D341Med (cell line): Measurements from ENCODE around the gene OMA1.
"Not testable (repeated sequence)": the region's sequence is repeated elsewhere in the genome, so short reads cannot be mapped to it uniquely, and the experiment has no call there.

ENCODE experiments used
- DNase-seq: peaks from one replicate; pipeline ENCODE4 v3.0.0; 2012; ENCODE audit warnings: low spot score

Gene OMA1

DNA sequence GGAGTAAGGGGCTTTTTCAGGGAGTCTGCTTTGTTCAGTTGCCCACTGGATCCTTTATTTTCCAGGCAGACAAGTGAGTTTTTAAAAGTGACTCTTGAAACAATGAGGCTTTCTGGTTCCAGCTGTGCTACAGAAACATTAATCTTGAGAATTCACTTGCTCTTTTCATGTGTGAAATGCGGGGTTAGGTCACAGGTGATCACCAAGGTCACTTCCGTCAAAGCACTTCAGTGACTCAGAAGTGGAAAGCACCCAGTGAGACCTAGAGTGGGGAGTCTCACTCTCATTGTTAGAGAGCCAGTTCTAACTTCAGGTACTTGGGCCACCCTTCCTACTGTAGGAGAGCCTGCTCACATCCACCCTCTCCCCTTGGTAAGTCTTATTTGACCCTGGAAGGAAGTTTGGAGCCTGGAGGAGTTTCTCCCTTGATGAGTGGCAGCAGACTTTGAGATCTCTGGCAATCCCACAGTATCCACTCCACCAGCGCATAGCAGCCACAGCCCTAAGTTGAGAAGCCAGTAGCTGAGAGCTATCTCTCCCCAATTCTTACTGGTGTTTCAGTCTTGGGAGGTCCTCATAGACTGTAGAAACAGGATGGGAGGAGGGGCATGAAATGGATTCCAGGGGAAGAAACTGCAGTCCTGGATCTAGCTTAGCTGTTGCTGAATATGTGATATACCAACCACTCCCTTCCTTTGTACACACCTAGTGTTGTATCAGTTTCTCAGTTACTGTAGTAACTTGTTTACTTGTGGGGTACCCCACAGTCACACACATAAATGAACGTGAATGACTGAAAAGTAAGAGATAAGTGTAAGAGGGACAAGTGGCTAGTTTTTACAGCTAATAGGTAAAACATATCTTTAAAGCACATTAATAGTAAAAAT, 27.4 kb upstream of the OMA1 start:
- DNase-seq: no peak

DNA sequence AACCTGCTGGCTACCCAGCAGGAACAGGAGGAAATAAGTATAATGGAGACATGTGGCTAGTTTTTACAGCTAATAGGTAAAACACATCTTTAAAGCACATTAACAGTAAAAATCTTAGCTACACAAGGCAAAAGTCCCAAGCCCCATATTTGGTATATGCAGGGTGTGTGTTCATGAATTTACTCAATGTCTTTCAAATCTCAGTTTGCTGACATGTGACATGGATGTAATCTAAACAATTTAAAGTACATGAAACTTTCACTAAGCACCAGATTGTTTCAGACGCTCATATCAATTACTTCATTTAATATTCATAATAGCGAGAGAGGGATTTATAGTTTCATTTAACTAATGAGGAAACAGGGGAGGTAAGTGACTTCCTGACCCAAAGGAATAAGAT, 26.6 kb upstream of the OMA1 start:
- no peak for DNase-seq

DNA sequence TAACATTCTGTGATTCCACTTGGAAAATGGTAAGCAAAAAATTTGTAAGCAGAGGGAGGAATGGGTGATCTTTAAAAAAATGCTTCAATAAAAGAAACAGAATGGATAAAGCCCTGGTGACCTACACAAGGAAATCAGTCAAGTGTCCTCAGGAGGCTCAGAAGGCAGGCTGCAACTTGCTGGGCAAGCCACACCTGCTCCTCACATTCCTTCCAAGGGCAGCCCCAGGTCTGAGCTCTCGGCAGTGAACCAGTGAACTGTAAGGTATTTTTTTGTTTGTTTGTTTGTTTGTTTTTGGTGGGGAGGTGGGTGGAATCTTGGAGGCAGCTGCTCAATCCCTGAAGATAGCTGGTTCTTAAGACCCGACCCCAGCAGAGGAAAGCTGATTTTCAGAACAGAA, 26.2 kb upstream of the OMA1 start:
- no peak for DNase-seq

DNA sequence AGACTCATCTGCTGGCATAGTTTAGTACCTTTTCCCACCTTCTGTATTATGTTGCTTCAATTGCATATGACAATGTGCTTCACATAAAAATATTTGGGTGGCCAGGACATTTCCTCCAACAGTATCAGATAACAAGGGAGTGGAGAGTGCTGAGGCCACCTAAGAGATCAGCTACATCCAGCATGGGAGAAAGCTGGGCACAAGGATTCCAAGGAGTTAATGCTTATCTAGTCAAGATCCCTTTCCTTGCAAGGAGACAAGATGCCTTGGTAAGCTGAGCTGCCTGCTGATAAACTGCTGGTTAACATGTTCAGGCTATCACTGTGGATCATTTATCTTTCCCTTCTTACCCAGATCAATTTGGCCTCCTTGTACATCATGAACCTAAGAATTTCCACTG, 25.1 kb upstream of the OMA1 start:
- DNase-seq: no peak

DNA sequence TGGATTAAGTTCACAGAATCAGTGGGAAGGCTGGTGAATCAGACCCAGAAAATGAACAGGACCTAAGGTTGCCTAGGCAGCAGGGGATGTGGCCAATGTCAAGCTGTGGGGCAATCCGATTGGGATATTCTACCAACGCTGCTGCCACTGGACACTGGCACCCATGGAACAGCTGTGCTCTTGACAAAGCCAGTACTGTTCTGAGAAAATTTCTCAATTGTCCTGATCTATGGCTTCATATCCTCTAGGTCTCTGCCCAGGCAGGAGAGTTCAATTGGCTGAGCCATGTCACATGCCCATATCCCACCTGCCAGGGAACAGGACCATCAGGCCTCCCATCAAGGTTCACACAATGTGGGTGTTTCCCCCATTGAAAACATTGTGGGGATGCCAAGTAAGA, 24.3 kb upstream of the OMA1 start:
- no peak for DNase-seq

DNA sequence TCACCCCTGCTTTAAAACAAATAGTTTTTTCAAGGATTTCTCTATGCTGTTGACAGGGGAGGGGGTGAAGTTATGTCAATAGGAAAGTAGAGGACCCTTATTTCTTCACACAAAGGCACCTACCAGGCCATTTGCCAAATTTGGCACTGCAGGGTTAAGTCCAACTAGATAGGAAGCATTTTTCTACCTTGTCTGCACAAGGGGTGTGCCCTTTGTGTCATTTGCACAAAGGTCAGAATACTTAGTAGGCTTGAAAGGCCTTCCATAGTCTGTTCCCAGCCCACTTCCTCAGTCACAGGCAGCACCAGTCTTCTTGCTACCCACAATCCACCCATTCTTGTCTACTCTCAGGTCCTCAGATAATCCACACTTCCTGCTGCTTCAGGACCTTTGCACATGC, 23.6 kb upstream of the OMA1 start:
- no peak for DNase-seq

DNA sequence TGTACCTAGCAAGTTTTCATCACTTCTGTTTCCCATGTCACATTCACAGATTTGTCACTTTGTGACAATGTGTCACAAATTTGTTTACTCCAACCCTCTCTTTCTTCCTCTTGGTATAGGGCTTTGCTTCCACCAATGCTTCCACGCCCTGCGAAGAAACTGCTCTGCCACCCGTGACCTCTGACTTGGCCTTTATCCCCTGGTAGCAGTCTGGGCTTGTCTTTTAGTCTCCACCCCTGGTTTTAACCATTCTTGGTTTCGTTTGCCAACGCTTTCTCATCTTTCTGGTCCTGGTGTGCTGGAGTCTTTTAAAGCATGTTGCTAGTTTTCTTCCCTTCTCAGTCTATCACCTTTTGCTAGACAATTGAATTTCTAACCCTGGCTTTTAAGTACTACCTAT, 22.4 kb upstream of the OMA1 start:
- no peak for DNase-seq

DNA sequence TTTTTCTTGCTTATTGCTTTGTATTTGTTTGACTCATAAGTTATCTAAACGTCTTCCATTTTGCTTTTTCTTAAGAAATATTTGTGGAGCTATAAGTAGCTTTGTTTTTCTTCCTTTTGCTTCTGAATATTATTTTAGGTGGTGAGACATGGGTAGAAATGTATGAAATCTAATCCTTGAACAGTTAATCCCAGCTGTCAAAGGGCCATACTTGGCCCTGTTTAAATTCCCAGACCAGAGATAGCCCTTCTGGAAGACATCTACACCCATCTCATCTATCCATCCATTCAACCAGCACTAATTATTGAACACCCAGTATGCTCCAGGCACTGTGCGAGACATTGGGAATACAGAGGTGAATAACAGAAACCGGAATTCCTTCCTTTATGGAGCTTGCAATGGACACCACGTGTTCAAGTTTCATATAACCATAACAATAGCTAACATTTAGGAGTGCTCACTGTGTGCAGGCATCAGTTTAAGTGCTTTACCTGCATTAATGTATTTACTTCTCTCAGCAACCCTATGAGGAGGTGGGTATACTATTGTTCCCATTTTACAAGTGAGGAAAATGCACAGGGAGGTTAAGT, 21.8 kb upstream of the OMA1 start:
- DNase-seq: no peak

DNA sequence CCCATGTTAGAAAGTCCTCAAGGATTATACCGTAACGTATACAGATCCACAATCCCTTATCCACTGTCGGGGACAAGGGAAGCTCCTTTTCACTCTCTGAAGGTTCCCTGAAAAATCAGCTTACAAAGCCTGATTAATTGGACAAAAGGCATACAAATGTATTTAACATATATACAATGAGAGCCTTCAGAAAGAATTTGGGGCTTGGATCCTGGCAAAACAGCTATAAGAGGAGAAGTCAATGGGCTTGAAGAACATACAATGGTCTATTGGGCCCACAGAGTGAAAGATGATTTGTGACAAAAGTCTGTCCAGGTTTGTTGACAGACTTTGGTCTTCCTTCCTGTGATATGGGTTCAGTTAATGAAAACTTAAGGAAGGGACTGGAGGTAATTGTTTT, 19.8 kb upstream of the OMA1 start:
- DNase-seq: no peak

DNA sequence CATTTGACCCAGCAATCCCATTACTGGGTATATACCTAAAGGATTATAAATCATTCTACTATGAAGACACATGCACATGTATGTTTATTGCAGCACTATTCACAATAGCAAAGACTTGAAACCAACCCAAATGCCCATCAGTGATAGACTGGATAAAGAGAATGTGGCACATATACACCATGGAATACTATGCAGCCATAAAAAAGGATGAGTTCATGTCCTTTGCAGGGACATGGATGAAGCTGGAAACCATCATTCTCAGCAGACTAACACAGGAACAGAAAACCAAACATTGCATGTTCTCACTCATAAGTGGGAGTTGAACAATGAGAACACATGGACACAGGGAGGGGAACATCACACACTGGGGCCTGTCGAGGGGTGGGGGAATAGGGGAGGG, 17.2 kb upstream of the OMA1 start:
- not testable (repeated sequence) for DNase-seq

DNA sequence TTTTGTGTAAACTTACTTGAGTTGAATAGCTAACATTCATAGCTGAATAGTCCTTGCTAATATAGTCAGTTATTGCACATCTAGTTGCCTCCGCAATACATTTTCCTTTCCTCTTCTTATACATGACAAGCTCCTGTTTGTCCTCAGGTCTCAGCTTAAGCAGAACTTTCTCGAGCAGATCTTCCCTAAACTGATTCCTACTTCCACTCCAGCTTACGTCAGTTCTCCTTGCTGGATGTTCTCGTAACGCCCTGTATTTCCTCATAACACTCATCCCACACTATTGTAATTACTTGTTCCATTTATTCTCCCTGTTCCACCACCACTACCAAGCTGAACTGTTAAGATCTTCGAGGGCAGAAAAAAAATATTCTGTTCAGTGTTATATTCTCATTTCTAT, 15.1 kb upstream of the OMA1 start:
- no peak for DNase-seq

DNA sequence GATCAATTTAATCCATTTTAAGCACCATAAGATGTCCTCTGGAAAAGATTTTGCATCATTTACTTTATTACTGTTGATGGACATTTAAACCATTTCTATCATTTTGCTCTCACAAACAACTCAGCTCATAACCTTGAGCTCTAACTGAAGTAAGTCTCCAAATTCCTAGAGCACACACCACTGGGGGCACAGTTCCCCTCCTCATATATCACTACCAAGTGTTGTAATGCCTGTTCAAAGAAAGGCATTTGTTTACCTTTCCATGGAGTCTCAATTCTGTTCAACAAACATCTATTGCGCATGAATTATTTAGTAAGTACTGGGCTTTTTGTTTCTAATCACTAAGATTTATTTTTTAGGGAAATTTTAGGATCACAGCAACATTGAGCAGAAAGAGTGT, 8.9 kb upstream of the OMA1 start:
- no peak for DNase-seq

DNA sequence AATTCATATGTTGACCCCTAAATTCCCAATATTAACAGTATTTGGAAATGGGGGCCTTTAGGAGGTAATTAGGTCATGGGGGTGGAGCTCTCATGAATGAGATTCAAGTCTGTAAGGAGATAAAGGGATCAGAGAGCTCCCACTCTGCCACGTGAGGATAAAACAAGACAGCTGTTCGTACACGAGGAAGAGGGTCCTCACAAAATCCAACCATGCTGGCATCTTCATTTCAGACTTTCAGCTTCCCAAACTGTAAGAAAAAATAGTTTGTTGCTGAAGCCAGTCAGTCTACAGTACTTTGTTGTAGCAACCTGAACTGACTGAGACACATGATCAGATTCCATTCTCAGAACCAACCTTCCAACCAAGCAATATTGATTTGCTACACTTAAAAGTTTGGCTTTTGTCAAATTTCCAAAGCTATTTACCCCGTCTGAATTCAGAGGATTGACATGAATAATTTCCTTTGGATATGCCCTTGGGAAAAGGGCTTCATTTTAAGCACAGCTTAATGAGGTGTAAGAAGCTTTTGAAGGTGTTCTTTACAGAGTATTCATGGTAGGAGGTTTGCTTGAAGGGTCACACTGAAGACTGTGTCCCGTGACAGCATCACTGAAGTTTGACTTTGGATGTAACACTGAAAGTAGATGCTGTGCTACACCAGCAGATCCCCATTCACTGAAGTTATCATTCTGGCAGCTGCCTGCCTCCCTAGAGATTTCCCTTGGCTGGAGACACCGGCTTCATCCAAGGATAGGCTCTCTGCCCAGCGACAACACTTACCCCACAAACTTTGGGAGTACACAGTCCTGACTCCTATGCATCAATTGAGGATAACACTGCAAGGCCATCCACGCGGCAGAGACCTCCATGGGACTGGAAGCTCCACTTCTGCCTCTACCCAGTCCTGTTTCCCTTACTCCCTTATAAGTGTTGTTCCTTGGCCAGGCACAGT, 4.9 kb upstream of the OMA1 start:
- peak; percentile 33 for DNase-seq

DNA sequence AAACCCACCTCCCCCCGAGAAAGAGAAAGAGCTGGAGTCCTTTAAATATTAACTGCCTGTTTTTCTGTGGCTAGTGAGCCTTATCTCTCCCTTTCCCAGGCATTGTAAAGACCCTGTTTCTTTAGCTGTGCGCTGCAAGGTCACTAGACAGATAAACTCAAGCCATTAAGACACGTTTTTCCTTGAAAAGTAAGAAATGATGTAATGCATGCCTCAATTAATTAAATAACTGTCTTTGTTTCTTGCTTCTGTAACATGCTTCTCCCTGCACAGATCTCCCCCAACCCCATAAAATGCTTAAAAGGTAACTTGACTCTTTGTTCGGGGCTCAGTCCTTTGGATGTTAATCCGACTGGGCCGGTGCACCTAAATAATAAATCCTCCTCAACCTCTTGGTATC, 2.8 kb upstream of the OMA1 start:
- DNase-seq: not testable (repeated sequence)

DNA sequence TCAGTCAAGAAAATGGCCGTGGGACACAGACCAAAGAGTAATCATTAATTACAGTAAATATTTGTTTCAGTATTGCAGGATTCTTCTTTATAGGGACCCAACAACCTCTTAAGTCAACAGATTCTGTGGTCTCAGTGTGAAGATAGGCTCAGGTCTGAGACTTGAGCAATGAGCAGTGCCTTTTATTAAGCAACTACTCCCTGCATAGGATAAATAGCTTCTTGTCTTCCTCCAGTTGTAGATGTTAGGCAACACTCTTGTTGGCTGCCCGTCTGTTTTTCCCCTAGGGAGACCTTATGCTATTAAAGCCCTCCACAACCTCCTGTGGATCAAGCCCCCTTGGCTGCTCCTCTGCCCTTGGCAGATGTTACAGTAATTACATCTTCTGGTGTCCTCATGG, 1.8 kb upstream of the OMA1 start:
- DNase-seq: no peak

DNA sequence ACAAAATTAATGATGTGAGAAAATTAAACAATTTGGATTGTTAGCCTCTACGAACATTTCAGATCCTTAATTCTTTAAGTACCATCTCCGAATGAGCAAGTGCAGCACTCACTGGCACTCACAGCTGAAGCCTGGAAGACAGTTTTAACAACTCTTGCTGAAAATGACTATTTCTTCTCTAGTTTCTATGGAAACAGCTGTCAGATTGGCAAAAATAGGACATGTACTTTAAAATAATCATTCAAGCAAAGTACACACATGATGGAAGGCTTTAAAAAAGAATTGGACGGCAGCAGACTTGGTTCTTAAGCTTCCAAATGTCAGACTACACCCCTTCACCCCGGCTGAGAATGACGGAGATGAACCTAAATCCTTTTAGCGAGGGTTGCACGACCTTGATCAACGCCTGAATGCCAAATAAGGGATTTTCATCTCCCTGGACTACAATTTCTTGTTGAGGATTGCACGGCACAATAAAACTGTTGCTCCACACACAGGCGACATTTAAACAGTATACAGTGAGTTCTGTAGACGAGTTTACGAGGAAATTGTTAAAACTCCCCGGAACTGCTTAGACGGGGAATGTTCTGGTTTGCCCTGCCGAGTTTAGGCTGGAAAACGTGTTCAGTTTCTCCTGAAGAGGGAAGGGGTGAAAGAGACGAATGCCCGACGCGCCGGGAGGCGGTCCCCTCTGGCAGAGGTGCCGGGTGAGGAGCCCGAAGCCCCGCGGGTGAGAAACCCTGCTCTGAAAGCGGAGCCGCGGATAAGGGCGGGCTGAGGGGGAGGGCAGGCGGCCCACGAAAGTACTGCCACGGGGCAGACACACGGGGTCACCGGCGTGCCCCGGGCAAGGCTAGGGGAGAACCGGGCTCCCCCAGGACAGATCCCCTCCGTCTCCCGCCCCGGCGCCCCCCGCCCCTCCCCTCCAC, 671 bp downstream of the OMA1 start:
- DNase-seq: peak; percentile 76

DNA sequence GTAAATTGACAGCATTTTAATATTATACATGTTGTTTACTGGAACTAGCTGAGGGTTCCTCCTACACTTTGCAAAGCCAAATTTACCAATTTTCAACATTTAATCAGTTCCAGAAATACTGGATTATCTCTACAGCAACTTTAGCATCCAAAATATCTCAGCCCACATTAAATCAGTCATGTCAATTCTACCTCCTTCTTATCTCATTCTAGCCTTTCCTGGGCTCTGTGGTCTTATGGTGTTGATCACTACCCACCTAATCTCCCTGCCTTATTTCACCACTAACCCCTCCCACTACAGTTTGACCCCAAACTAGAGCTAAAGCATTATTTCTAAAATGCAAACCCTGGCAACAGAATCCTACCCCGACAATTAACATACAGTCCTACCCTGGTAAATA, 3.3 kb downstream of the OMA1 start:
- DNase-seq: no peak

DNA sequence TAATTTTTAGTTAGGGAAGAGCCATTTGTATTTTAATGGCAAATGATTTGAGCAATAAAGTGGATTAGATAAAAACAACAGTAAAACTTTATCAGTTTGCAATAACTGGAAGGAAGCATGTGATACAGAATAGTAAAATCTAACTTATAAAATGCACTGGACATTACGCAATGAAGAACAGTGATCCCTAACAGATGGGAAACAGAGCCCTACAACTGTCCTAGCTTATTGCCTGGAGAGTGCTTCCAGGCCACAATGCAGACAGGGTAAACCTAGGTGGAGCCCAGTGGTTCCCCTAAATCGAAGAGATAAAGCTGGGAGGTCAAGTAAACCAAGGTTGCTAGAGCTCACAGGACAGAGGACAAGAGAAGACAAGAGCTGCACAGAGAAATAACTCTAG, 7.0 kb downstream of the OMA1 start:
- no peak for DNase-seq

DNA sequence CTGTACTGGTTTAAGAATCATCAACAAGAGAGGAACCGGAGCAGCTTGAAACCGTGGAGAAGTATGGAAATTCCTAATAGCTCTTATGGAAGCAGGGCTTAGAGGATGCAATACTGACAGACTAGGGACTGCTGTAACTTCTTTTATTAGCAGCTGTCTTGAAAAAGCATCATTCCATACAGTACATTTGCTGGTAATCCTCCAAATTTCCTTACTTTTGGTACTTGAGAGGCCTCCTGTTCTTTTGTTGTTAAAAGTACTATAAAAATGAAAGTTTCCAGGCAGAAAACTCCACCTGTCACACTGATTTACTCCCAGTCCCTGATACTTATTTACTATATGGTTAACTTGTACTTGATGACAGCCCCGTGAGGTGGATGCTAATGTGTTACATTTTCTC, 7.7 kb downstream of the OMA1 start:
- DNase-seq: no peak

DNA sequence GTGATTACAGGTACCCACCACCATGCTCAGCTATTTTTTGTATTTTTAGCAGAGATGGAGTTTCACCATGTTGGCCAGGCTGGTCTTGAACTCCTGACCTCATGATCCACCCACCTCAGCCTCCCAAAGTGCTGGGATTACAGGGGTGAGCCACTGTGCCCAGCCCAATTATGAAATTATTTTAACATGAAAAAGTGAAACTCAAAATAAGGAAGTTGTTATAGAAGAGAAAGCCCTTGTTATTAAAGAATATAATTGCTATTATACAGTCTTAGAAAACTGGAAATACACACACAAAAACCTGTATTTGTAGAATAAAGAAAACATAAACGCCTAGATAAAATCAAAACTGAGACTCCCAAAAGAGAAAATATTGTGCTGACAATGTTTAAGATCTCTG, 14.7 kb downstream of the OMA1 start:
- DNase-seq: not testable (repeated sequence)

DNA sequence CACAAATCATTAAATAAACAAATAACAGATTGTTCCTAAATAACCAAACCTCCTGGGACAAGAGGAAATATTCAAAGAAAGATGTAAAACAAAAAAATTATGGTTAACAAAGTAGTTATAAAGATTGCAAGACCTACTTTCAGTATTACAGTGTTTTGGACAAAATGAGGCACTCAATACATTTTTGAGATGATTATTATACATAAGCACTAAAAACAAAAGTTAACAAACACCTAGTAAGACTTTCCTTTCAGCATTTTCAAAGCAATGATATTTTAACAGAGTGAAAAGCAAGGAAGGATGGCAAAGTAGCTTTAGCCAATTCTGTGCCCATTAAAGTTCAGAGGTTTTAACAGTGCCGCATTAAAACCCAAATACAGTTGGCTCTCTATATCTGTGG, 17.2 kb downstream of the OMA1 start:
- no peak for DNase-seq

DNA sequence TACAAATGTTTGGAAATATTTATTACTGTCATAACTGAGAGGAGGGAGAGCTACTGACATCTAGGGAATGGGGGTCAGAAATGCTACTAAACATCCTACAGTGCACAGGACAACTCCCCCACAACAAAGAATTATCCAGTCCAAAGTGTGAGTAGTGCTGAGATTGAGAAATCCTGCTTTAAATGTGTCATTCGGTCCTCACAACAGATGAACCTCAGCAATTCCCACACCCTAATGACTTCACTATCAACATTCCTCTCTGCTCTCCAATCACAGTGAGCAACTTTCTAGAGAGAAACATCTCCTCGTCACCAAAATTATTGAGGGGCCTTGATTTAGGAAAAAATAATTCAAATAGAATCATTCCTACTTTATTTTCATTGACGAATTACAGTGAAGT, 18.0 kb downstream of the OMA1 start:
- no peak for DNase-seq
